Peyer's patch (tissue), 4 donors: ENCODE measurements around the gene RPS24.

Source experiments
- CTCF ChIP-seq, 6 experiments: fragments of 450-650 bp in 4 of 6; fragments of 200-600 bp in 2 of 6; sonication (generic) in 1 of 6; IDR thresholded peaks; one replicate each; pipeline ENCODE4 v1.5.1; 2017 to 2019; ENCODE audit warnings: antibody characterized with exemption in 6 of 6, mild to moderate bottlenecking in 3 of 6, moderate library complexity in 1 of 6
- POLR2A ChIP-seq, 2 donors: fragments of 450-650 bp; IDR thresholded peaks; one replicate each; pipeline ENCODE4 v1.5.1; 2017; ENCODE audit warnings: antibody characterized with exemption in 2 of 2, mild to moderate bottlenecking in 2 of 2, moderate library complexity in 2 of 2

GRCh38 chr10:78042752-78043104 is 9.1 kb downstream of the RPS24 start:
- TF ChIP-seq CTCF (IDR thresholded peaks at IDR 0.05) (no peak), POLR2A (IDR thresholded peaks at IDR 0.05) (no peak)
